Ectodermal cell (in vitro differentiated cells): ENCODE data around the gene INKA1.
"Not testable (repeated sequence)": the region's sequence is repeated elsewhere in the genome, so short reads cannot be mapped to it uniquely, and the experiment has no call there.

Source experiments
- H3K27ac ChIP-seq: 2 replicates; pipeline ENCODE4 v1.7.0; 2013; ENCODE audit warnings: mild to moderate bottlenecking, low read depth, low read length; ENCODE audit not compliant: insufficient read depth, poor library complexity, severe bottlenecking
- H3K27me3 ChIP-seq: 2 replicates; pipeline ENCODE4 v1.7.0; 2013; ENCODE audit warnings: mild to moderate bottlenecking, low read length; ENCODE audit not compliant: insufficient read depth, control insufficient read depth, poor library complexity, severe bottlenecking
- H3K36me3 ChIP-seq: one replicate; pipeline ENCODE4 v1.7.0; 2013; ENCODE audit warnings: low read length; ENCODE audit not compliant: control insufficient read depth, insufficient read depth
- H3K4me1 ChIP-seq: one replicate; pipeline ENCODE4 v1.7.0; 2013; ENCODE audit warnings: low read length; ENCODE audit not compliant: control insufficient read depth, insufficient read depth
- H3K4me3 ChIP-seq: 2 replicates; pipeline ENCODE4 v1.7.0; 2013; ENCODE audit warnings: low read depth, low read length, control low read depth; ENCODE audit not compliant: insufficient read depth
- H3K9me3 ChIP-seq: 2 replicates; pipeline ENCODE4 v1.7.0; 2013; ENCODE audit warnings: mild to moderate bottlenecking, low read length, moderate library complexity; ENCODE audit not compliant: control insufficient read depth
- WGBS, 2 experiments: methylation state at CpG; one replicate each; pipeline ENCODE4 v1.1.7; 2013; ENCODE audit warnings: missing lambda C conversion rate in 2 of 2; 5-methylcytosine and 5-hydroxymethylcytosine counted together

The INKA1 gene

DNA sequence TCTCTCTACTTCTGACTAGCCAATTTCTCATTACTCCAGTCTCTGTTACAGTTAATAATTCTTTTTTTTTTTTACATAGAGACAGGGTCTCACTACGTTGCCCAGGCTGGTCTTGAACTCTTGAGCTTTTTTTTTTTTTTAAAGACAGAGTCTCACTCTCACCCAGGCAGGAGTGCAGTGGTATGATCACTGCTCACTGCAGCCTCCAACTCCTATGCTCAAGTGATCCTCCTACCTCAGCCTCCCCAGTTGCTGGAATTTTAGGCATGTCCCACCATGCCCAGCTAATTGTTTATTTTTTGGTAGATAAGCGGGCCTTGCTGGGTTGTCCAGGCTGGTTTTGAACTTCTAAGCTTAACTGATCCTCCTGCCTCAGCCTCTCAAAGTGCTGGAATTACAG, 30.4 kb upstream of the INKA1 start:
- no peaks in the 10 kb centered on the region for H3K9me3 ChIP-seq
- no peak overlapping the region for H3K27ac ChIP-seq
- 95 to 96% methylated on average over 2 of the region's 2 CpGs for WGBS, 2 experiments
- H3K4me3 ChIP-seq: no peak overlapping the region
- no peaks in the 10 kb centered on the region for H3K4me1 ChIP-seq
- H3K27me3 ChIP-seq: no peaks in the 10 kb centered on the region
- no peaks in the 10 kb centered on the region for H3K36me3 ChIP-seq

- 77 to 82% methylated on average over 3 of the region's 3 CpGs for WGBS, 2 experiments
- Histone ChIP-seq H3K27ac (no peak overlapping the region), H3K4me3 (no peak overlapping the region), H3K27me3 (no peaks in the 10 kb centered on the region), H3K36me3 (no peaks in the 10 kb centered on the region), H3K9me3 (no peaks in the 10 kb centered on the region), H3K4me1 (peaks cover 3% of the 10 kb centered on the region)
These were observed 27.5 kb upstream of the INKA1 start for GRCh38 chr3:49775538-49775937.

DNA sequence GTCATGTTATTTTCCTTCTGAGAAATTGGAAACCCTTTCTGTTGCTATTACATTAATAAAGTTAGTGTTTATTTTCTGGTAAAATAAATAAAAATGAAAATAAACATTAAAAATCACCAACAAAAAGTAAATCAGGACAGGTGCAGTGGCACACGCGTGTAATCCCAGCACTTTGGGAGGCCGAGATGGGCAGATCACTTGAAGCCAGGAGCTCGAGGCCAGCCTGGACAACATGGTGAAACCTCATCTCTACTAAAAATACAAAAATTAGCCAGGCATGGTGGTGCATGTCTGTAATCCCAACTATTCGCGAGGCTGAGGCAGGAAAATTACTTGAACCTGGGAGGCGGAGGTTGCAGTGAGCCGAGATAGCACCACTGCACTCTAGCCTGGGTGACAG, 27.0 kb upstream of the INKA1 start:
- not testable (repeated sequence) for H3K4me3 ChIP-seq, H3K4me1 ChIP-seq, H3K9me3 ChIP-seq, H3K36me3 ChIP-seq, H3K27ac ChIP-seq, H3K27me3 ChIP-seq
- 92 to 94% methylated on average over 8 of the region's 8 CpGs for WGBS, 2 experiments

- Histone ChIP-seq H3K36me3 (no peaks in the 10 kb centered on the region), H3K27me3 (no peaks in the 10 kb centered on the region), H3K9me3 (no peaks in the 10 kb centered on the region), H3K27ac (no peak overlapping the region), H3K4me1 (peaks cover 10% of the 10 kb centered on the region), H3K4me3 (no peak overlapping the region)
- 92 to 93% methylated on average over 4 to 5 of the region's 5 CpGs for WGBS, 2 experiments
These were observed 23.5 kb upstream of the INKA1 start for GRCh38 chr3:49779358-49780079.

- no peaks in the 10 kb centered on the region for H3K36me3 ChIP-seq
- no peak overlapping the region for H3K4me3 ChIP-seq
- H3K9me3 ChIP-seq: no peaks in the 10 kb centered on the region
- H3K4me1 ChIP-seq: peaks cover 10% of the 10 kb centered on the region
- no peaks in the 10 kb centered on the region for H3K27me3 ChIP-seq
- WGBS, 2 experiments: 89 to 98% methylated on average over 3 to 4 of the region's 4 CpGs
- peak overlapping the region; percentile 50 for H3K27ac ChIP-seq
These were observed 22.7 kb upstream of the INKA1 start for GRCh38 chr3:49780080-49780974.

GRCh38 chr3:49780975-49781365, 22.1 kb upstream of the INKA1 start:
- H3K9me3 ChIP-seq, H3K36me3 ChIP-seq, H3K4me1 ChIP-seq, H3K27me3 ChIP-seq, H3K4me3 ChIP-seq: not testable (repeated sequence)
- WGBS, 2 experiments: 88 to 95% methylated on average over 9 of the region's 9 CpGs
- H3K27ac ChIP-seq: peak overlapping the region; percentile 50

DNA sequence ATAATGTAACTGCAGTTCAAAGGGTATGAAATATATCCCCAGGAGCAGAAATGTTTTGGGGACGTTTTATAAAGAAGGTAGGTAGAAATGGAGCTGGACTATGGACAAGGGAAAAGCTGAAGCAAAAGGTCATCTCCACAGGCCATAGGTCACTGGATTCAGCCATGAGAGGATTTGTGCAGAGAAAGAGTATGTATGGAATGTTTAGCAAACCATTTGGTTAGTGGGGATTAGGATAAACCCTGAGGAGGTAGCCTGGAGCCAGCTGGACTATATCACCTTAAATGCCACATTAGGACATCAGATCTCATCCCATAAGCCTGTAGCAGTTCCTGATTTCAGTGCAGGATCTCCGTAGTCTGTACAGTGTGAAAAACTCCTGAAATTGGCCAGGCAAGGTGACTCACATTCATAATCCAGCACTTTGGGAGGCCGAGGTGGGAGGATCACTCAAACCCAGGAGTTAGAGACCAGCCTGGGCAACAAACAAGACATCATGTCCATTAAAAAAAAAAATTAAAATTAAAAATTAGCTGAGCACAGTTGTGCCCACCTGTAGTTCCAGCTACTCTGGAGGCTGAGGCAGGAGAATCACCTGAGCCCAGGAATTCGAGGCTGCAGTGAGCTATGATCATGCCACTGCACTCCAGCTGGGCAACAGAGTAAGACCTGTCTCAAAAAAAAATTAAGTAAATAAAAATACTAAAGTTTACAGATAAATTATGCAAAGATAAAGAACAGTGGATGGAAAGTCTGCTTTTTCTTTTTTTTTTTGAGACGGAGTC, 21.5 kb upstream of the INKA1 start:
- H3K4me3 ChIP-seq: no peak overlapping the region
- H3K9me3 ChIP-seq: no peaks in the 10 kb centered on the region
- WGBS, 2 experiments: 88 to 94% methylated on average over 4 to 5 of the region's 5 CpGs
- H3K27ac ChIP-seq: no peak overlapping the region
- no peaks in the 10 kb centered on the region for H3K36me3 ChIP-seq
- peaks cover 10% of the 10 kb centered on the region for H3K4me1 ChIP-seq
- no peaks in the 10 kb centered on the region for H3K27me3 ChIP-seq

DNA sequence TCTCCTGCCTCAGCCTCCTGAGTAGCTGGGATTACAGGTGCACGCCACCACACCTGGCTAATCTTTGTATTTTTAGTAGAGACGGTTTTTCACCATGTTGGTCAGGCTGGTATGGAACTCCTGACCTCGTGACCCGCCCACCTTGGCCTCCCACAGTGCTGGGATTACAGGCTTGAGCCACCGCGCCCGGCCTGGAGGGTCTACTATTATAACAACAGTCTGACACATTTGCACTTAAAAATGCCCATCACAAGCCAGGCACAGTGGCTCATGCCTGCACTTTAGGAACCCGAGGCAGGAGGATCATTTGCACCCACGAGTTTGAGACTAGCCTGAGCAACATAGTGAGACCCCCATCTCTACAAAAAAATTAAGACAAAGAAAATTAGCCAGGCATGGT, 20.8 kb upstream of the INKA1 start:
- not testable (repeated sequence) for H3K27me3 ChIP-seq, H3K4me1 ChIP-seq, H3K27ac ChIP-seq, H3K4me3 ChIP-seq, H3K9me3 ChIP-seq, H3K36me3 ChIP-seq
- 91 to 96% methylated on average over 9 of the region's 9 CpGs for WGBS, 2 experiments

DNA sequence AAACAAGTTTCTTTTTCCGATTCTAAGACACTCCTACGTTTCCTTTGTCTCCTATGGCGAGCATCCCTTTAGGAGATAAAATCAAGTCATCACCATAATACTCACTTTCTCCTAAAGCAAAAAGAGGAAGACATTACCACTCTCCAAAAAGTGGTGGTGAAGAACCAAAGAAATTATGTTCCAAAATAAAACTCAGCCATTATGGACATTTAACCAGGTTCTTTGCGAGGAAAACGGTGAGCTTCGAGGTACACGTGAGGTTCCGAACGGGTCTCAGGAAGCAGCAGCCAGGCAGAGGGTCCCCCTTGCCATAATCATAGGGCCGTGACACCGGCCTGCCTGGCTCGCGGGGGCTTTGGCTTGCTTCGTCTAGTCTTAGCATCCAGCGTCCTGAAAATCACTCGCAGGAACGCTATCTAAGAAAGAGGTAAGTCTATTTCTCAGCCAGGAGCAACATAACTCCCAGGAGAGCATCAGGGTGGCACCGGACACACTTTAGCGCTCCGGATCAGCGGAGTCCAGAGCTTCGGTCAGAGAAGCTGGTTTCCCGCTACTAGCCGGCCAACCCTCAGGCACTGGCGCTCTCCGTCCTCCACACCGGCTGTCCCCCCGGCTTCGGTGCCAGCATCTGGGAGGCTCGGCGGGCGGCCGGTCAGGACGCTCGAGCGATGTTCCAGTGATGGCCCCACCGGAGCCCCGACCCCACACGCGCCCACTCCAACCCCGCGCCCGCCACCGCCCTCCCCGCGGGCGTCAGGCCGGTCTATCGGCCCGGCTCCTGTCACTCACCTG, 17.3 kb upstream of the INKA1 start:
- Histone ChIP-seq H3K4me3 (peak overlapping the region; percentile 86), H3K36me3 (no peaks in the 10 kb centered on the region), H3K27me3 (no peaks in the 10 kb centered on the region), H3K4me1 (peaks cover 5% of the 10 kb centered on the region), H3K9me3 (no peaks in the 10 kb centered on the region), H3K27ac (peak overlapping the region; percentile 38)
- WGBS, 2 experiments: 6 to 7% methylated on average over 50 of the region's 50 CpGs
